GM18499 (cell line): Measurements from ENCODE around the gene GDI2.
A peak's percentile ranks its signal among the peaks of the same experiment; 100 is the strongest.
"Not testable (repeated sequence)": the region's sequence is repeated elsewhere in the genome, so short reads cannot be mapped to it uniquely, and the experiment has no call there.

Source experiments
- ATAC-seq: cut with Tn5 transposase; IDR thresholded peaks from one replicate; pipeline ENCODE4 v1.9.1; 2021; ENCODE audit warnings: moderate number of reproducible peaks; ENCODE audit not compliant: insufficient read depth, unreplicated experiment

GDI2 gene

GRCh38 chr10:5813341-5814109 lies at the start of gene GDI2:
Gene GDI2, minus strand, starts transcription at chr10:5813434. Its CDS starts 176 bp downstream, at chr10:5813258.
- ATAC-seq, result peak; percentile 36

GRCh38 chr10:5862360-5862961 lies 49.2 kb upstream of the GDI2 start:
- peak; percentile 96 for ATAC-seq

- ATAC-seq, result no peak
These were observed 46.8 kb upstream of the GDI2 start for GRCh38 chr10:5860066-5860465.

GRCh38 chr10:5858811-5859210 lies 45.6 kb upstream of the GDI2 start:
- ATAC-seq, result no peak

- no peak for ATAC-seq
These were observed 43.4 kb upstream of the GDI2 start for GRCh38 chr10:5856701-5857004.

- ATAC-seq, result no peak
These were observed 42.9 kb upstream of the GDI2 start for GRCh38 chr10:5855979-5856700.

- ATAC-seq, result no peak
These were observed 40.9 kb upstream of the GDI2 start for GRCh38 chr10:5854131-5854475.

GRCh38 chr10:5846667-5847066 lies 33.4 kb upstream of the GDI2 start:
- ATAC-seq, result not testable (repeated sequence)

GRCh38 chr10:5844345-5845055 lies 31.3 kb upstream of the GDI2 start:
- no peak for ATAC-seq

- no peak for ATAC-seq
These were observed 30.6 kb upstream of the GDI2 start for GRCh38 chr10:5843686-5844344.

- ATAC-seq, result no peak
These were observed 28.7 kb upstream of the GDI2 start for GRCh38 chr10:5841965-5842364.

- ATAC-seq, result peak; percentile 53
These were observed 27.4 kb upstream of the GDI2 start for GRCh38 chr10:5840314-5841307.

GRCh38 chr10:5836181-5836580 lies 22.9 kb upstream of the GDI2 start:
- ATAC-seq, result not testable (repeated sequence)

GRCh38 chr10:5835446-5836095 lies 22.3 kb upstream of the GDI2 start:
- ATAC-seq, result no peak

- no peak for ATAC-seq
These were observed 20.6 kb upstream of the GDI2 start for GRCh38 chr10:5833814-5834213.

GRCh38 chr10:5832946-5833345 lies 19.7 kb upstream of the GDI2 start:
- no peak for ATAC-seq

GRCh38 chr10:5831446-5831782 lies 18.2 kb upstream of the GDI2 start:
- ATAC-seq, result no peak

GRCh38 chr10:5830629-5831445 lies 17.6 kb upstream of the GDI2 start:
- no peak for ATAC-seq
